Retinal pigment epithelial cell (primary cell): Measurements from ENCODE around the gene CACNG6.

Experiments
- DNase-seq: peaks from one replicate; pipeline ENCODE4 v3.0.0-alpha.2; 2010; ENCODE audit warnings: low read depth
- H3K4me3 ChIP-seq: 2 replicates; pipeline ENCODE4 v1.5.1; 2011; ENCODE audit warnings: mild to moderate bottlenecking, low read length, control low read depth, moderate library complexity
- TF ChIP-seq, protein P1 (sequence below): conservative IDR thresholded peaks from 2 replicates; pipeline ENCODE4 v1.5.1; 2011; ENCODE audit warnings: low read depth, low read length, control low read depth, inconsistent platforms

The CACNG6 gene

DNA sequence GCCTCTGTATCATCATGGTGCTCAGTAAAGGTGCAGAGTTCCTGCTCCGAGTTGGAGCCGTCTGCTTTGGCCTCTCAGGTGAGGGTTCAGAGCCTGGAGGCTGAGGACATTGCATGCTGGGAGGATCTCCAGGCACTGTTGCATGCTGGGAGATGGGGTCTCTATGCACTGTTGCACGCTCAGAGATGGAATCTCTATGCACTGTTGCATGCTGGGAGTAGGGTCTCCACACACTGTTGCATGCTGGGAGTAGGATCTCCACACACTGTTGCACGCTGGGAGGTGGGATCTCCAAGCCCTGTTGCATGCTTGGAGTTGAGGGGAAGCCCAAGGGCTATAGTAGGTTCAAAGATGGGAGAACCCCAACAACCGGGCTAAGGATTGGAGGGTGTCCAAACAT is 8.3 kb downstream of the CACNG6 start:
- TF ChIP-seq, protein P1, sequence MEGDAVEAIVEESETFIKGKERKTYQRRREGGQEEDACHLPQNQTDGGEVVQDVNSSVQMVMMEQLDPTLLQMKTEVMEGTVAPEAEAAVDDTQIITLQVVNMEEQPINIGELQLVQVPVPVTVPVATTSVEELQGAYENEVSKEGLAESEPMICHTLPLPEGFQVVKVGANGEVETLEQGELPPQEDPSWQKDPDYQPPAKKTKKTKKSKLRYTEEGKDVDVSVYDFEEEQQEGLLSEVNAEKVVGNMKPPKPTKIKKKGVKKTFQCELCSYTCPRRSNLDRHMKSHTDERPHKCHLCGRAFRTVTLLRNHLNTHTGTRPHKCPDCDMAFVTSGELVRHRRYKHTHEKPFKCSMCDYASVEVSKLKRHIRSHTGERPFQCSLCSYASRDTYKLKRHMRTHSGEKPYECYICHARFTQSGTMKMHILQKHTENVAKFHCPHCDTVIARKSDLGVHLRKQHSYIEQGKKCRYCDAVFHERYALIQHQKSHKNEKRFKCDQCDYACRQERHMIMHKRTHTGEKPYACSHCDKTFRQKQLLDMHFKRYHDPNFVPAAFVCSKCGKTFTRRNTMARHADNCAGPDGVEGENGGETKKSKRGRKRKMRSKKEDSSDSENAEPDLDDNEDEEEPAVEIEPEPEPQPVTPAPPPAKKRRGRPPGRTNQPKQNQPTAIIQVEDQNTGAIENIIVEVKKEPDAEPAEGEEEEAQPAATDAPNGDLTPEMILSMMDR: no peak
- H3K4me3 ChIP-seq: no peak overlapping the region
- DNase-seq: no peak

DNA sequence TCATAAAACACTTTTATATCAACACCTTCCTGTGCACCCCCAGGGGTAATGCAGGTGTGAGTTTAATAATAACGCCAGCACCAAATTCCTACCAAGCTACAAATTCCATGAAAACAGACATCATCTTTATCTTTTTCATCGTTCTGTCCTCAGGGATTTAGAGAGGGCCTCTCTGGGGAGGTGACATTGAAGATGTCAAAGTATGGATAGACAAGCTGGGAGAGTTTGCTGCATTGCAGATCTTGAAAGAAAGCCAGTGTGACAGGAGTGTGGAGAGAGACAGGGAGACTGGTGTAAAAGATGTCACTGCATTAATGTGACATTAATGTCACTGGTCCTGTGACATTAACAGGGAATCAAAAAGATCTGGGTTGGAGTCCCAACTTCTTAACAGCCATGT is 10.1 kb downstream of the CACNG6 start:
- TF ChIP-seq, protein P1: no peak
- H3K4me3 ChIP-seq: no peak overlapping the region
- no peak for DNase-seq

DNA sequence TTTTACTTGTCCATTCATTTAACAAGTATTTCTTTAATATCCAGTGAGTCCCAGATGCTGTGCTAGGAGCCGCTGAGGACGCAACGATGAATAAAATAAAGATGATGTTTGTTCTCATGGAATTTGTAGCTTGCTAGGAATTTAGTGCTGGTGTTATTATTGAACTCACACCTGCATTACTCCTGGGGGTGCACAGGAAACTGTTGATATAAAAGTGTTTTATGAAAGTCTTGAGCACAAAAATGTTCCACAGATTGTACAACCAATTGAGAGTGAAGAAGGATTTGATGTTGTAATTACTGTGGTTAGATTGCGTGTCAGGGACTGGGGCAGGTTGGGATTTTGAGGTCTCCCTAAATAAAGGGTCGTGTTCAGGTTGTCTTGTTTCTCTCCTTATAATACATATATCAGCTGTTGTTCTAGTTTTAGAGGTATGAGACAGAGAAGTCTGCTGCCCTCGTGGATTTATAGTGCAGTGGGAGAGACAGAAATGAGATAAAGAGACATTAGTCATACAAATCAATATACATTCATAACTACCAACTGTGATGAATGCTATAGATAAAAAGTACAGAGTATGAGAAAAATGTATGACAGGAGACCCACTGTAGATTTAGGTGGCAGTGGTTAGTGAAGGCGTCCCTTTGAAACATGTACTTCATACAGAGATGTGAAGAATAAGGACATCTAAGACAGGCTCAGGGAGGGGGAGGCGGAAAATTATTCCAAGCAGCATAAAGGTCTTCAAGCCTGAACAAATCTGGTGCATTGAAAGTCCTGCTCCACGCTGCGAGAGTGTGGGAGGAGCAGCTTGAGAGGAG is 11.3 kb downstream of the CACNG6 start:
- TF ChIP-seq, protein P1: no peak
- no peak overlapping the region for H3K4me3 ChIP-seq
- DNase-seq: no peak

DNA sequence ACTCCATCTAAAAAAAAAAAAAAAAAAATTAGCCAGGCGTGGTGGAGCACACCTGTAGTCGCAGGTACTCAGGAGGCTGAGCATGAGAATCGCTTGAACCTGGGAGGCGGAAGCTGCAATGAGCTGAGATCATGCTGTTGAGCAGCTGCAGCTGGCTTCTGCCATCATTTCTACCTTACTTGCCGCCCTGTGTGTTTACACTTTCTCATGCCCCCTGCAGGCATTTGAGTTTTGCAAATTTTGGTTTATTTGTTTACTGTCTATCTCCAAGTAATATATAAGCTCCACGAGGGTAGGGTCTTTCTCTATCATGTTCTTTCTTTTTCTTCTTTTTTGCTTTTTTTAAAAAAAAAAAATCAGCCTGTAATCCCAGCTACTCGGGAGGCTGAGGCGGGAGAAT is 18.0 kb downstream of the CACNG6 start:
- DNase-seq: no peak
- TF ChIP-seq, protein P1: no peak

DNA sequence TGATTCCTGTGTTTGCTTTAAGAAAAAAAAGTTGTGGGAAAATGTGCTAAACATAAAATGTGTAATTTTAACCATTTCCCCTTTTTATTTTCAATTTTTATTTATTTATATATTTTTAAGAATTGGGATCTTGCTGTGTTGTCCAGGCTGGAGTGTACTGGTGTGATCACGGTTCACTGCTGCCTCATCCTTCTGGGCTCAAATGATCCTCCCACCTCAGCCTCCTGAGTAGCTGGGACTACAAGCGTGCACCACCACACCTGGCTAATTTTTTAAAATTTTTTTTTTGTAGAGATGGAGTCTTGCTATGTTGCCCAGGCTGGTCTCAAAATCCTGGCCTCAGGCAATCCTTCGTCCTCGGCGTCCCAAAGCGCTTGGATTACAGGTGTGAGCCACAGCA is 19.0 kb downstream of the CACNG6 start:
- DNase-seq: no peak
- TF ChIP-seq, protein P1: no peak
- no peak overlapping the region for H3K4me3 ChIP-seq

More for the DNA sequence above, 18.0 kb downstream of the CACNG6 start:
- H3K4me3 ChIP-seq: no peak overlapping the region

DNA sequence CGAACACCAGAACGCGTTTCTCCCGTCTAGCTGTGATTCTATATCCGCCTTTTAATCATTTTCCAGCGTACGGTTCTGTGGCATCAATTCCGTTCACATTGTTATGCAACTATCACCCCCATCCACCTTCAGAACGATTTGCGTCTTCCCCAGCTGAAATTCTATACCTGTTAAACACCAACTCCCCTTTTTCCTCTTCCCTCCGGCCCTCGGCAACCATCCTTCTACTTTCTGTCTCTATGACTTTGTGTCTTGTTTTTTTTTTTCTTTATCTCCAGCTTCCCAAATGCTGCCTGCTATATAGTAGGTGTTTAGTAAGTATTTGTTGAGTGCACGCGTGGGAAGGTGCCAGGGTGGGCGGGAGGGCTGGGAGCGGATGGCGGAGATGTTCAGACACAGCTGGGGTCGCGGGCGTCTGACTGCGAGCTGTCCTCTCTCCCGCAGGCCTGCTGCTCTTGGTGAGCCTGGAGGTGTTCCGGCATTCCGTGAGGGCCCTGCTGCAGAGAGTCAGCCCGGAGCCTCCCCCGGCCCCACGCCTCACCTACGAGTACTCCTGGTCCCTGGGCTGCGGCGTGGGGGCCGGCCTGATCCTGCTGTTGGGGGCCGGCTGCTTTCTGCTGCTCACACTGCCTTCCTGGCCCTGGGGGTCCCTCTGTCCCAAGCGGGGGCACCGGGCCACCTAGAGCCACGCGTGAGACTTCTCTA is 20.2 kb downstream of the CACNG6 start:
- no peak for DNase-seq
- TF ChIP-seq, protein P1: no peak
- no peak overlapping the region for H3K4me3 ChIP-seq
